Small intestine (tissue), 7 donors: ENCODE measurements around the gene DNAJC5. TPM values are rescaled to one million over a fixed set of nuclear protein-coding genes. Genes with fewer than 3 reads are reported as not detected.

Source experiments
- DNase-seq, 2 donors: peaks; one replicate each; pipeline versions ENCODE4 v3.0.0 to v3.0.0-alpha.2; 2013
- FAIRE-seq: peaks from 2 replicates; lab custom pipeline; 2012; peaks lifted over from hg19 to GRCh38; lab: Jason Lieb, UNC
- H3K27ac ChIP-seq, 3 donors: one replicate each; pipeline ENCODE4 v1.5.1; 2013; ENCODE audit warnings: low read length in 2 of 3, mild to moderate bottlenecking in 2 of 3, control low read depth in 1 of 3, inconsistent platforms in 1 of 3, low read depth in 1 of 3, moderate library complexity in 1 of 3
- H3K27me3 ChIP-seq, 3 donors: one replicate each; pipeline ENCODE4 v1.6.1; 2013; ENCODE audit warnings: low read length in 3 of 3, inconsistent platforms in 1 of 3; ENCODE audit not compliant: control insufficient read depth in 3 of 3, insufficient read depth in 3 of 3
- H3K36me3 ChIP-seq, 3 donors: one replicate each; pipeline ENCODE4 v1.6.1; 2013; ENCODE audit warnings: low read length in 3 of 3, inconsistent platforms in 1 of 3, low read depth in 1 of 3, mild to moderate bottlenecking in 1 of 3, moderate library complexity in 1 of 3; ENCODE audit not compliant: control insufficient read depth in 3 of 3, insufficient read depth in 2 of 3
- H3K4me1 ChIP-seq, 3 donors: one replicate each; pipeline ENCODE4 v1.6.1; 2013; ENCODE audit warnings: low read length in 2 of 3, inconsistent platforms in 1 of 3, low read depth in 1 of 3, mild to moderate bottlenecking in 1 of 3, moderate library complexity in 1 of 3; ENCODE audit not compliant: control insufficient read depth in 3 of 3, insufficient read depth in 2 of 3
- H3K4me3 ChIP-seq, 3 donors: one replicate each; pipeline ENCODE4 v1.5.1; 2013; ENCODE audit warnings: low read length in 3 of 3, control low read depth in 1 of 3, inconsistent platforms in 1 of 3, low read depth in 1 of 3, mild to moderate bottlenecking in 1 of 3, moderate library complexity in 1 of 3
- H3K9me3 ChIP-seq, 2 donors: one replicate each; pipeline ENCODE4 v1.6.1; 2013; ENCODE audit warnings: low read depth in 1 of 2, low read length in 1 of 2; ENCODE audit not compliant: control insufficient read depth in 2 of 2, insufficient read depth in 1 of 2
- WGBS, 3 donors: extraction: QIAGEN DNeasy Blood & Tissue Kit; methylation state at CpG; one replicate each; pipeline ENCODE4 v1.1.7; 2013; 5-methylcytosine and 5-hydroxymethylcytosine counted together
- polyA plus RNA-seq, 4 donors: library from polyadenylated mRNA; stranded (reverse) in 3 of 4; unstranded in 1 of 4; fragments of 200-250 nt in 3 of 4; fragments of 120-200 nt in 1 of 4; gene quantifications; one replicate each; pipeline versions ENCODE4 v1.2.1 to v1.2.3, GENCODE V29; 2013
- donor health status: healthy with polysubstance abuse.
- donor health status: control.
- donor health status: control.
- donor health status: Bipolar disorder and iron deficiency.
- donor health status: healthy.

DNAJC5 gene
- polyA plus RNA-seq, 4 donors: 20.6 to 52.3 (median 40.3) TPM

- peaks cover 0 to 65% (median 0%) of the 10 kb centered on the region in 3 donors for H3K36me3 ChIP-seq
- peaks cover 0 to 8% (median 6%) of the 10 kb centered on the region in 3 donors for H3K4me1 ChIP-seq
- H3K27ac ChIP-seq: no peak overlapping the region
- no peak overlapping the region for H3K4me3 ChIP-seq
- no peaks in the 10 kb centered on the region for H3K27me3 ChIP-seq
- no peak for DNase-seq
- H3K9me3 ChIP-seq: peaks cover 0 to 41% of the 10 kb centered on the region in 2 donors
- FAIRE-seq: no peak
- WGBS, 3 donors: 95 to 98% (median 96%) methylated on average over 16 of the region's 16 CpGs
These were observed 69.5 kb downstream of the DNAJC5 start for GRCh38 chr20:63964412-63964811.

GRCh38 chr20:63966172-63966943 is 71.4 kb downstream of the DNAJC5 start:
- Histone ChIP-seq H3K9me3 (peaks cover 0 to 41% of the 10 kb centered on the region in 2 donors), H3K4me1 (peaks cover 0 to 12% (median 6%) of the 10 kb centered on the region in 3 donors), H3K4me3 (no peak overlapping the region), H3K27ac (no peak overlapping the region), H3K27me3 (peaks cover 0 to 7% (median 0%) of the 10 kb centered on the region in 3 donors), H3K36me3 (peaks cover 0 to 56% (median 0%) of the 10 kb centered on the region in 3 donors)
- 95 to 96% (median 96%) methylated on average over 27 of the region's 27 CpGs for WGBS, 3 donors
- DNase-seq: no peak
- no peak for FAIRE-seq

GRCh38 chr20:63966944-63967322 is 72.0 kb downstream of the DNAJC5 start:
- WGBS, 3 donors: 88 to 97% (median 92%) methylated on average over 12 to 13 of the region's 13 CpGs
- FAIRE-seq (no peak), DNase-seq (no peak)
- peaks cover 0 to 12% (median 6%) of the 10 kb centered on the region in 3 donors for H3K4me1 ChIP-seq
- H3K27ac ChIP-seq: no peak overlapping the region
- no peak overlapping the region for H3K4me3 ChIP-seq
- H3K9me3 ChIP-seq: peaks cover 0 to 41% of the 10 kb centered on the region in 2 donors
- H3K36me3 ChIP-seq: peaks cover 0 to 50% (median 0%) of the 10 kb centered on the region in 3 donors
- H3K27me3 ChIP-seq: peaks cover 0 to 7% (median 0%) of the 10 kb centered on the region in 3 donors

GRCh38 chr20:63967330-63968135 is 72.6 kb downstream of the DNAJC5 start:
- no peak overlapping the region for H3K4me3 ChIP-seq
- peaks cover 0 to 7% (median 0%) of the 10 kb centered on the region in 3 donors for H3K27me3 ChIP-seq
- 91 to 95% (median 95%) methylated on average over 25 to 28 of the region's 28 CpGs for WGBS, 3 donors
- peaks cover 0 to 44% (median 0%) of the 10 kb centered on the region in 3 donors for H3K36me3 ChIP-seq
- H3K9me3 ChIP-seq: peaks cover 0 to 41% of the 10 kb centered on the region in 2 donors
- H3K4me1 ChIP-seq: peaks cover 0 to 12% (median 6%) of the 10 kb centered on the region in 3 donors
- no peak for FAIRE-seq
- DNase-seq: no peak
- no peak overlapping the region for H3K27ac ChIP-seq

GRCh38 chr20:63968136-63968927 is 73.4 kb downstream of the DNAJC5 start:
- FAIRE-seq (no peak), DNase-seq (no peak)
- Histone ChIP-seq H3K4me1 (peaks cover 0 to 12% (median 6%) of the 10 kb centered on the region in 3 donors), H3K27me3 (peaks cover 0 to 7% (median 0%) of the 10 kb centered on the region in 3 donors), H3K4me3 (peak overlapping the region in 1 of 3 donors; percentile 49), H3K36me3 (peaks cover 0 to 37% (median 0%) of the 10 kb centered on the region in 3 donors), H3K9me3 (peaks cover 0 to 41% of the 10 kb centered on the region in 2 donors), H3K27ac (no peak overlapping the region)
- 78 to 87% (median 84%) methylated on average over 14 of the region's 14 CpGs for WGBS, 3 donors

- 1 to 3% (median 3%) methylated on average over 30 to 69 of the region's 70 CpGs for WGBS, 3 donors
These were observed 74.2 kb downstream of the DNAJC5 start for GRCh38 chr20:63968928-63969760.

More at GRCh38 chr20:63968928-63969760, 74.2 kb downstream of the DNAJC5 start:
- FAIRE-seq (no peak), DNase-seq (peak; percentile 28 to 47)
- peak overlapping the region; percentile 49 to 80 (median 51) for H3K4me3 ChIP-seq
- H3K27ac ChIP-seq: peak overlapping the region in 1 of 3 donors; percentile 51
- H3K36me3 ChIP-seq: peaks cover 0 to 29% (median 0%) of the 10 kb centered on the region in 3 donors
- H3K4me1 ChIP-seq: peaks cover 0 to 12% (median 6%) of the 10 kb centered on the region in 3 donors
- peaks cover 0 to 7% (median 0%) of the 10 kb centered on the region in 3 donors for H3K27me3 ChIP-seq
- H3K9me3 ChIP-seq: peaks cover 0 to 33% of the 10 kb centered on the region in 2 donors
